NCI-H460 (cell line): ENCODE measurements around the gene BBIP1. TPM values are rescaled to one million over a fixed set of nuclear protein-coding genes. Genes with fewer than 3 reads are reported as not detected.
"Not testable (repeated sequence)": the region's sequence is repeated elsewhere in the genome, so short reads cannot be mapped to it uniquely, and the experiment has no call there.

Experiments used
- DNase-seq: peaks from one replicate; pipeline ENCODE4 v3.0.0-alpha.2; 2016; ENCODE audit warnings: low read depth; ENCODE audit errors: extremely low read depth
- total RNA-seq: library from RNA; depleted of rRNA; stranded (reverse); fragments of >200 nt; shearing (Covaris generic); gene quantifications from 2 replicates; pipeline ENCODE4 v1.2.3, GENCODE V29; 2014

BBIP1 gene
- total RNA-seq, 1 experiment from 2014 or later, result 95.8 TPM

DNA sequence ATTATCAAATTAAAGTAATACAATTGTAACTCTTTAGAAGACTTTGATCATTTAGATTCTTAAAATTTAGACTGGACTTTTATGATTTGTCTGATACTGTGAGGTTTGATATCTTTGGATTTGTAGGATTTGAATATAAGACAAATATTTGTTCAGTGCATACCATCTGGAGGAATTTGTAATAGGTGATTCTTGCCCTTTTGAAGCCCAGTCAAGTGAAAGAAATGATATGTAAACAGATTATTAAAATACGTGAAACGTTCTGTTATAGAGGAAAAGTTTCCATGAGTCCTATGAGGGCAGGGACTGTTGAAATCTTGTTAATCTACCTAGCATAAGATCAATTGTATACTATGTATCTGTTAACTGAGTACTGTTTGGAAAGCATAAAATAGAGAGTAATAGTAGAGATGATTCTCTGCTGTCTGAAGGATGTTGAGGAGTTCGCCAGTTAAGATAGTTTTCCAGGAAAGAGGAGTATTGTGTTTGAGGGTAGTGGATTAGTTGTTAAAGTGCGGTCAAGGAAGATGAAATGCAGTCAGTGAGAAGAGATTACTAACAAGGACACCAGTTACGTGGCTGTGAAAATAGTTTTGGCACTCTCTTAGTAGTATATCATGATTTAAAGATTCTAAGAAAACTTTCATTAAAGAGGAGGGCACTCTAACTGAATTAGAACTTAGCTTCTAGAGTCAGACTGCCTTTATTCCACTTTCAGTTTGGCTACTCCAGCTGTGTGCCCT lies 32.9 kb downstream of the BBIP1 start:
- DNase-seq, result no peak

DNA sequence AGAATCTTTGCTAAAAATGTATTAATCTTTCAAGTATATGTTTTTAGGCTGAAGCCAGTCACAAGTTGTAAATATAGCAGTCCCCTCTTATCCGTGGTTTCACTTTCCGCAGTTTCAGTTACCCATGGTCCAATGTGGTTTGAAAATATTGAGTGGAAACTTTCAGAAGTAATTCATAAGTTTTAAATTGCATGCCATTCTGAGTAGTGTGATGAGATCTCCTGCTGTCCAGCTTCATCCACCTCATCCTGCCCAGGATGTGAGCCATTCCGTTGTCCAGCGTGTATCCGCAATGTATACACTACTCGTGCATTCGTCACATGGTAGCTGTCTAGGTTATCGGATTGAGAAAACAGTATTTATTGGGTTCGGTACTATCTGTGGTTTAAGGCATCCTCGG lies 35.1 kb downstream of the BBIP1 start:
- DNase-seq, result no peak

DNA sequence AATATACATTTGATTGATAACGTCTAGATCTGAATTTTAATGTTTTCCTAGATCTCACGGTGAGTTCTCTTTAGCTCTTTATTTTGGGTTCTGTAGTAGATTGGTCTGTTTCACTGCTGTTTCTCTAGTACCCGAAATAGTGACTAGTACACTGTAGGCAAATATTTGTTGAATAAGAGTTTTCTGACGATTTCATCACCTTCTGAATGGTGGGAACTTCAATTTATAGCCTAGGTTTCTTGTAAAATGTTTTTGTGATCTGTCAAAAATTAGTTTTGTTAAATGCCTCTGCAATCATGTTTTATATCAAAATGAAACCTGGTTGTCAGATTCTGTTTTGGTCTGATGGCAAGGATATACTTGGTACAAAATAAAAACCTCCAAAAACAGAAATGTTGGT lies 37.1 kb downstream of the BBIP1 start:
- DNase-seq, result no peak

DNA sequence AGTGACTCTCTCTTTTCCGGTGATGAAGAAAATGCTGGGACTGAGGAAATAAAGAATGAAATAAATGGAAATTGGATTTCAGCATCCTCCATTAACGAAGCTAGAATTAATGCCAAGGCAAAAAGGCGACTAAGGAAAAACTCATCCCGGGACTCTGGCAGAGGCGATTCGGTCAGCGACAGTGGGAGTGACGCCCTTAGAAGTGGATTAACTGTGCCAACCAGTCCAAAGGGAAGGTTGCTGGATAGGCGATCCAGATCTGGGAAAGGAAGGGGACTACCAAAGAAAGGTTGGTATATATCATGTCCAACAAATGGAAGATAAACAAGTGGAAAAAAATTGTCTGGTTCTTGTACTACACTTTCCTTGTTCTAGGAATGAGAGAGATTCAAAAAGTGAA lies 37.7 kb downstream of the BBIP1 start:
- DNase-seq, result no peak

DNA sequence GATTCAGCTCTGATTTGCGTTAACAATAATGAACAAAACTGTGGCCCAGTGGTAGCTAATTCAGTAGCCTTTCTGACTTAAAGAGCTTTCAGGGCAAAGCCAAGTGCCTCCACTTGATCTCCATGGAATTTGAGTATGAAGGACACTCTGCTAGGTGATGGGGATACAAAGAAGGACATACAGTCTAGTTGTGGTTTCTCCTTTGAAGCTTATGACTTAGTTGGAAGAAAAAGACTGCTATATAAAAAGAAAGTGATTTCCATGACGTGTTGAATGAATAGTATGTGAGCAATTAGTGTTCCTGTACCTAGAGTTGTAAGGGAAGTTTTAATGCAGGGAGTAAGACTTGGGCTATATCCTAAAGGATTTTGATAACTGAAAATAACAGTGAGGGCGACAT lies 39.0 kb downstream of the BBIP1 start:
- no peak for DNase-seq

DNA sequence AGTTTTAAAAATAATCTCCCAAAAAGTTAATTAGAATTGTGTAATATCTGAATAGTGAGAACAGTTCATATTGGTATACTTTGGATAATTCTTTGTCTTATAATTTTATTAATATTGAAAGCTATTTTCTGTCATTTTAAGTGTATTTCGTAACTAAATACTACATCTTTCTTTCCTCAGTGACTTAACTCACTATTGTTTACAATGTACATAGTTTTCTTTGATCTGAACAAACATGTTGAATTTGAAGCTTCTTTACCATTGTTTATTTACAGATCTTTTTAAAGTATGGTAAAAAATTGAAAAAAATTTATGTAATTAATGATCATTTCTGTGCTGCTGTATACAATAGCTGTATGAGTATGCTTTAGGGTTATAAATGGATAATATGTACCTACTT lies 42.2 kb downstream of the BBIP1 start:
- DNase-seq, result no peak

DNA sequence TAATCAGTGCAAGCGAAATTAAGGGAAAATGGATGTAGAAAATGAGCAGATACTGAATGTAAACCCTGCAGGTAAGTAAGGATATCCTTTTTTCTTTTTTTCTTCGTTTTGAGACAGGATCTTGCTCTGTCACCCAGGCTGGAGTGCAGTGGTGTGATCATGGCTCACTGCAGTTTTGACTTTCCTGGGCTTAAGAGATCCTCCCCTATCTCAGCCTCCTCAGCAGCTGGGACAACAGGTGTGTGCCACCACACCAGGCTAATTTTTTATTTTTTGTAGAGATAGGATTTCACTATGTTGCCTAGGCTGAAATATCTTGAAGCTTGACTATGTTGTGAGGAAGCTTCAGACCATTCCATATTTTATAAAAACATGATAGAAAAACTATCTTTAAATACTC lies 43.0 kb downstream of the BBIP1 start:
- DNase-seq, result no peak

DNA sequence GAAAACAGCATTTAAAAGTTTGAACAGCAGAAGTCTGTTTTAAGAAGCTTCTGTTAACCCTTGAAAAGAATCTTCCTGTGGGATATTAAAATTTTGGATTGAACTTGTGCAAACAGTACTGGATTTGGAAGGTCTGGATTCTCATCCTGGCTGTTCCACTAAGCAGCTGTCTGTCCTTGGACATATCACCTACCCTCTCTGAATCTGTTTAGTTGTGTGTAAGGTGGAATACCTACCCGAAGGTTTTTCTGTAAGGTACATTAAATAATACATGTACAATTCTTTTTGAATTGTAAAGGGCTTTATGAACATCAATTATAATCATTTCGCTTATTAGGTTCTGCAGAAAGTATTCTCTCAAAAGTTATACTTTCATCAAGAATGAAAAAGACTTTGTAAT lies 45.0 kb downstream of the BBIP1 start:
- no peak for DNase-seq

DNA sequence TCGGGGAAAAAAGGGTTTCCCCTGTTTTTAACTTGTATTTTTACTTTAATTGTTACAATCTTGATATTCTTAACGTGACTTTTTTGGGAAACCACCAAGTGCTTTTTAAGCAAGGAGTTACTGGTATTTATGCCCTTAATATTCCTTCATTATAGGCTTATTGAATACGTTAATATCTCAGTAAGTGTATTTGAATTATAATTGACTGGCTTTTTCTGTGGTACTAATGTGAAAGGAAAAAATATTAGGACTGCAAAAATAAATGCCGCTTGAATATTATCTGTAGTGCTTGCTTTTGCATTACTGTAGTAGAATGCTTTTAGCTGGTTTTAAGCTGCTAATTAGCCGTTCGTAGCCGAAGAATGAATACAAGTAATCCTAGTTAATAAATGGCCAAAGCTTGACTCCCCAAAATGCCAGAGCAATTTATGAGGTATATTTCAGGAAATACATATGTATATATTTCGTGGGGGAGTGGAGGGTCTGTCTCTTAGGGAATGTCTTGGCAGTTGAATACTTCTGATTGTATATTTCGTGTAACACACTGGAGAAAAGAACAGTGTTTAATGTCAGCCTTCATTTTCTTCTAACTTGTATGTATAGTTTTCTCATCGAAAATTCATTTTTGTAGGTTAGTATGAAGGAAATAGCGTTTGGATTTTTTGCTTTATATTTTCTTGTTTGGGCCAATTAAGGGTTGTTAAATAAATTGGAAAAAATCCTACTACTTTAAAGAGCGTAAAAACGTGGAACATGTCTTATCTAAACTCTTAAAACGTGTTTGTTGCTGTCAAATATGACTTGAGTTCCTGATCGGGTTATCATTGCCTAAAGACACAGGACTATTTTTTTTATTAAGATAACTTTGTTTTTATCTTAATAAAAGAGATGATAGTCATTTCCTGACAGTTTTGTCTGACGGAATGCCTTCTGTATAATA lies 45.7 kb downstream of the BBIP1 start:
- peak; percentile 12 for DNase-seq

DNA sequence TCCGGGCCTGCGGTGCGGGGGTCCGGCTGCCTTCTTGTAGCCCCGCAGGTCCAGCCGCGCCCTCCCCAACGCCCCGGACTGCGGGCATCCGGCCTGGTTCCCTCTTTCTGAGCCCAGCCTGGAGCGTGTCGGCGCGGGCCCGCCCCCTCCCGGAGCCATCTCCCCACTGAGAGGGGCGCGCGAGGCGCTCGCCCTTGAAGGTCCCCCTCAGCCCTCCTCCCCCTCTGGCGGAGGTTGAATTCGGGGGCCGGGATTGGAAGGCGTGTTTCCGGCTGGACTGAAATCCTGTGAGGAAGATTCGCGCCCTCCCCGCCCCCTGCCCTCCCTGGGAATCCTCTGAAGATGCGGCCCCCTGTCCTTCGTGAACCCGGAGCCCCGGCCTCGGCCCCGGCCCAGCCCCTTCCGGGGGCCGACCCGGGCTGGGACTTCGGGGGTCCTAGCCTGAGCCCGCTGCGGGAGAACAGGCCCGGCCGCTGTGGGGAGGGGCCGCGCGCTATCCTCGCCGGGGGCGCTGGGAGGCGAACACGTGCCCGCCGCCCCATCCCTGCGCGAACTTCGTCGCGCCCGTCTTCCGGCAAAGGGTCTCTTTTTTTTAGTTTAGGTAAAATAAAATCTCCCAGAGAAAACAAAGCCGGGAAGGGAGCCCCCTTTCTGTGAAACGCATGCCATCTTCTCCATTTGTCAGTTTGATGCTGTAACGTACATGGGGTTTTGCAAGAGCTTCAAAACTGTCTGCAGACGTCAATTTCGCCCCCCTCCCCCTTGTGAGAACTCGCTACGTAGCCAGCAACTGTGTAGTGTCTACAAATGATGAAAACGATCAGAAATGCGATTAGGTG lies 46.6 kb downstream of the BBIP1 start:
- DNase-seq, result peak; percentile 89

DNA sequence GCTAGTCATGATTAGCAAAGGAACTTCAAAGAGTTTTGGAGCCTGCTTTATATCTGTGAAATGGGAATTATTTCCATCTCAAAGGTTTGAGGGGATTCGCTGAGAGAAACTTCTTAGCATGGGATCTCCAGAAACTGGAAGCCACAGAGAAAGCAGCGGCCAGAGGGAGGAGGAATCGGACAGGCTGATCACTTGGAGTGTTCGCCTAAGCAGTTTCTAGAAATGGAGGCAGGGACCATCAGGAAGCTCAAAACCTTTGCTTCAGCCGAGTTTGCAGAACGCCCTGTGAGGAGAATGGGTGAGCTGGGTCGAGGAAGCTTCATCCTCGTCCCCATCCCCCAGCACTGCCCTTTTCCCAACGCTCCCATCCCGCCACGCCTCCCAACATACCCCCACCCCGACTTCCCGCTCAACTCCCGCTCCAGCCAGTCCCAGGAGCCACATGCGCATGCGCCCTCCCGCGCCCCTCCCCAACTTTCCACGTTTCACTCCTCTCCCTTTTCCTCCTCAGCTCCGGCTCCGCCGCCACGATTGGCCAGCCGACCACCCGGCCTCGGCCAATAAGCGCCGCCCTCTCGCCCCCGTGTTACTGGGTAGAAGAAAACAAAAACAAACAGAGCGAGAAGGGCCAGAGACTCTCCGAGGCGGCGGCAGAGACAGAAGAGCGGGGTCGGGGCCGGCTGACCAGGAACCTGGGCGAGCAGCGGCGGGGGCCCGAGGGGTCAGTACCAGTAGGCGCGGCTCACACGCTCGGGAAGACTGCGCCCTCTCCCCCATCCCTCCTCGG lies 47.5 kb downstream of the BBIP1 start, which contains the start of gene PDCD4:
TSS of gene PDCD4 (plus strand) at position 631 of the 787 bp plus-strand sequence. CDS start 4,100 bp downstream, outside the sequence.
- DNase-seq, result peak; percentile 99

DNA sequence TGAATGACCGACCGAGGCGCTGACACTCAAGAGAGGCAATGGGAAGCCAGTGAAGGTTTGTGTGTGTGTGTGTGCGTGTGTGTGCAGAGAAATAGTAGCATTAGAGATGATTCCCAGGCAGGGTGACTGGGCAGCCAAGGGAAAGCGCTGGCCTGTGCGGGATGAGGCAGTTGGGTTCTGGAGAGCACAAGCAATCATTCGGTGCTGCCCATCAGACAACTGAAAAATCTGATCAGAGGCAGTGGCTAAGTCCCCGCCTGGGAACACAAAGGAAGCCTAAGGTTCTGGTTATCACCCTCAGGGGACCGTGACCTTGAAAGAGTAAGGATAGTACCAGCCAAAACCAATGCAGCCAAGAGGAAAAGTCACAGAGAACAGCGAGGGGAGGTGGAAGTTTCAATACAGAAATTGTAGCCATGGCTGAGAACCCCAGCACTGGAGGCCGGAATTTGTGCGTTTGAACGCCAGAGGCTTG lies 48.1 kb downstream of the BBIP1 start:
- no peak for DNase-seq

DNA sequence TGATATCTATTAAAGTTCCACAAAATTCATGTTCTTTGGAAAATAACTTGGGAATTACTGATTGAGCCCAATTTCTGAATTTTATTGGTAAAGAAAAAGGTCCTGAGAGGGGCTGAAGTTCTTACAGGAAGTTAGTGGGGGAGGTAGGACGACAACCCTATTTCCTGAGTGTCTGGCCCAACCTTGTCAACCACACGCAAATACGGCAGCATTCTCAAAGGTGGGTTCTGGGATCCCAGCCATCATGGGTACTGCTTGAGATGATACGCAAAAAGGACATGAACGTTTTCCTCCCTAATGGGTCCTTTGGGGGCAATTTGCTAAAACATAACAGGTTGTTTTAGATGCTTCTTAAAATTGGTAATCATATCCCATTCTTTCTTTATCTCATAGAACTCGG lies 50.0 kb downstream of the BBIP1 start:
- DNase-seq, result no peak

DNA sequence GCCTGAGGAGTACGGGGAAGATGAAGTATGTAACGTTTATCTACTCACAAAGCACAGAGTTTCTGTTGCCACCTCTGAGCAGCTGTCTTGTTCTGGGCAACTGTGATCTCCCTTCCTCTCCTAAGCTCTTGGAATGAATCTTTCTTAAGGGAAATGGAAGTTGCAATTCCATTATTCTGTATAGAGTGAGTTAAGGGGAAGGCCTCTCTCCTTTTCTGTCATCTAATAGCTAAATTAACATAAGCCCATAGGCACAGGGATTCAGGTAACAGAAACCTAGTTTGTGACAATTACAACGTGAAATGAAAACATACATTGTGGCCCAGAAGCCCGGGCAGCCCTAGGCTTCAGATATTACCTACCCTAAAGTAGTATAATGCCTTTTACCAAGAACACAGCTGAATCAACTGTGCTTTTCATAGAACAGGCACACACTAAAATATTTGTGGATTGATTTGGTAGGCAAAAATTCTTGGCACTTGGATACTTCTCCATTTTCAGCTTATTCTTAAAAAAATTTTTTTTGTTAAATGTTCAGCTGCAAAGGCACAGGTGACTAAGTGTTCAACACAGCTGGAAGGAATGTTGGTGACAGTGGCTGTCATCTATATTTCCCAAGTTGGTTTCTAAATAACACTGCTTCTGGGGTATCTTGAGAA lies 51.0 kb downstream of the BBIP1 start:
- DNase-seq, result no peak

DNA sequence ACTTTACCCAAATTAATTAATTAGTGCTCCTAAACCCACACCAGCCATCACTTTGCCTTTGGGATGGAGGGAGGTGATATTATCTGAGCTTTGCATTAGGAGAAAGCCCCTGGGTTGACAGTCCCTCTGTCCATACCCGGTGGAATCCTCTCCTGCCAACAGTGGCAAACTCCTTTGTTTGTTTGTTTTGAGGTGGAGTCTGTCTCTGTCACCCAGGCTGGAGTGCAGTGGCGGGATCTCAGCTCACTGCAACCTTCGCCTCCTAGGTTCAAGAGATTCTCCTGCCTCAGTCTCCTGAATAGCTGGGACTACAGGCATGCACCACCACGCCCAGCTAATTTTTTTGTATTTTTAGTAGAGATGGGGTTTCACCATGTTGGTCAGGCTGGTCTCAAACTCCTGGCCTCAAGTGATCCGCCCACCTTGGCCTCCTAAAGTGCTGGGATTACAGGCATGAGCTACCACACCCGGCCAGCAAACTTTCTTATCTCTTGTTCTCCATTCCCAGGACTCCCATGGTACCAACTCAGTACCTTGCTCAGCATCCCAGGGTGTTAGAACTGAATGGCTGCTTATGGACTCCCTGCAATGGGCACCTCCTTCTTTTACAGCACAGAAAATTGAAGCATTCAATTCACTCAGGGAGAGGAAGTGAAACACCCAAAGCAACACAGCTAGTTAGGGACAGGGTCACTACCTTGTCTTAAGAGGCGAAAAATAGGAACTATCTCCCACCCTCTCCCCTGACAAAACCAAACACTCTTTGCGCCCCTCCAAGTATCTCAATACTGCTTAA lies 51.8 kb downstream of the BBIP1 start:
- not testable (repeated sequence) for DNase-seq

DNA sequence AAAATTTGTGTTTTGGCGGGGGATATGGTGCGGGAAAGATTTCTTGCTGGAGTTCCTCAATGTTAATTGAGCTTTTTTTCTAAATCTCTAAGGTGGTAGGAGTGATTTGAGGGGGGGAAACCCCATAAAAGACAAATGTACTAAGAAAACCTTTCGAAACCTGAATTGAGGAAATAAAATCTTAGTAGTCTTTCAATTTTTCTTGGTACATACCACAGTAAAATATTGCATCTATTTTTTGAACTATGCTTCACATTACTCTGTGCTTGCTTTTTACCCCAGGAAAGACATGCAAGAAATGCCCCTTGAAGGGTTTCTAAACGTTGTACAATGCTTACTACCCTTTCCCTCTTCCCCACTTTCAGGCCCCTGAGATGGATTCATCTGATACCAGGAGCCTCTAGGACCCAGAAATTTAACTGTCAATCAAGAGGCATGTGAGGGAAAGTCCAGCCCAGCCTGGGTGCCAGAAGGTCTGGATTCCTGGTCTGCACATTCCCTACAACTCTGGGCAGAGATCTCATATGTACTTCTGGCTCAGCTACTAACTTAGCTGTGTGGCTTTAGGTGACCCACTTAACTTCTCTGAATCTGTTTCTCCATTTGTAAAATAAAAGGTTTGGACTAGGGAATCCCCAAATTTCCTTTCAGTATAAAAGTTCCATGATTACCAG lies 53.0 kb downstream of the BBIP1 start:
- DNase-seq, result no peak

DNA sequence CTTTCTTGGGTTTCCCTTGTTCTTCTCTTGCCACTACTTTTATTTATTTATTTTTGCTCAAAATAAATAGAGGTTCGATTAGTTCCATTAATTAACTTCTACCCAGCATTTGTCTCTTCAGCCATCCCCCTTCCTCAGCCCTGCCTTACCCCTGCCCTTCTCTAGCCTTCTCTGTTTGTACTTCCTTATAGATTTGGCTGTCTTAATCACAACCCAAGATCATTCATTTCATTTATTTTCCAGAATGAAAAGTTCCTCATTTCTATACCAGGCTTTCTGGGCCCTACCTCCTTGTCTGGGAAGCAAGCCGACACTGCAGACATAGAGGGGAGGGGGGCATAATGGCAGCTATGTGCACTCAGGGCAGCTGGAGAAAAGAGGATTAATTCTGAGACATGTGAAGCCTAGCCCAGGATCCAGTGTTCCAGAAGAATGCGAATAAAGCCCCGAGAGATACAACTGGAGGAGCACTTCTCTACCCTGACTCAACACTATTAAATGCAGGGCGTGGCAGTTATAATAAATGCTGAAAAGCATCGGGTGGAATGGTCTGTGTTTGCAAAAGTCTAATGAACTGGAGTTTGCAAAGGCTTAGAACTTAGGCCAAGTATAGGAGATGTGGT lies 53.7 kb downstream of the BBIP1 start:
- DNase-seq, result peak; percentile 41
